ENCODE measurements around the gene C1orf232. TPM values are rescaled to one million over a fixed set of nuclear protein-coding genes. Genes with fewer than 3 reads are reported as not detected.
A peak's percentile ranks its signal among the peaks of the same experiment; 100 is the strongest.

Gene C1orf232
- total and polyA plus RNA-seq, 4 donors: not detected

- H3K27ac ChIP-seq (ENCODE audit: low read depth in 1 of 2, low read length in 1 of 2): peak overlapping the region in 1 of 2 donors; percentile 78
- no peak overlapping the region for H3K9ac ChIP-seq (ENCODE audit: insufficient read depth in 1 of 2, low read length in 2 of 2)
- WGBS, 2 donors: 46 to 54% methylated on average over 8 of the region's 8 CpGs
- no peak overlapping the region for H3K4me3 ChIP-seq
- no peaks in the 10 kb centered on the region for H3K27me3 ChIP-seq (ENCODE audit: control insufficient read depth in 3 of 3, insufficient read depth in 3 of 3, low read length in 2 of 3)
- DNase-seq: peak in 1 of 3 donors; percentile 17
- H3K36me3 ChIP-seq (ENCODE audit: control insufficient read depth in 4 of 4, insufficient read depth in 4 of 4, low read length in 4 of 4): peaks cover 6 to 26% (median 12%) of the 10 kb centered on the region in 4 donors
- peaks cover 0 to 11% (median 0%) of the 10 kb centered on the region in 5 donors for H3K4me1 ChIP-seq (ENCODE audit: control insufficient read depth in 5 of 5, insufficient read depth in 5 of 5, low read length in 5 of 5)
- no peaks in the 10 kb centered on the region for H3K9me3 ChIP-seq (ENCODE audit: control insufficient read depth in 4 of 4, insufficient read depth in 3 of 4, low read length in 3 of 4)
- ATAC-seq (ENCODE audit: insufficient read depth, low FRiP score): no peak
- TF ChIP-seq, protein P1, sequence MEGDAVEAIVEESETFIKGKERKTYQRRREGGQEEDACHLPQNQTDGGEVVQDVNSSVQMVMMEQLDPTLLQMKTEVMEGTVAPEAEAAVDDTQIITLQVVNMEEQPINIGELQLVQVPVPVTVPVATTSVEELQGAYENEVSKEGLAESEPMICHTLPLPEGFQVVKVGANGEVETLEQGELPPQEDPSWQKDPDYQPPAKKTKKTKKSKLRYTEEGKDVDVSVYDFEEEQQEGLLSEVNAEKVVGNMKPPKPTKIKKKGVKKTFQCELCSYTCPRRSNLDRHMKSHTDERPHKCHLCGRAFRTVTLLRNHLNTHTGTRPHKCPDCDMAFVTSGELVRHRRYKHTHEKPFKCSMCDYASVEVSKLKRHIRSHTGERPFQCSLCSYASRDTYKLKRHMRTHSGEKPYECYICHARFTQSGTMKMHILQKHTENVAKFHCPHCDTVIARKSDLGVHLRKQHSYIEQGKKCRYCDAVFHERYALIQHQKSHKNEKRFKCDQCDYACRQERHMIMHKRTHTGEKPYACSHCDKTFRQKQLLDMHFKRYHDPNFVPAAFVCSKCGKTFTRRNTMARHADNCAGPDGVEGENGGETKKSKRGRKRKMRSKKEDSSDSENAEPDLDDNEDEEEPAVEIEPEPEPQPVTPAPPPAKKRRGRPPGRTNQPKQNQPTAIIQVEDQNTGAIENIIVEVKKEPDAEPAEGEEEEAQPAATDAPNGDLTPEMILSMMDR (IDR thresholded peaks at IDR 0.05; ENCODE audit: control extremely low read depth, extremely low read depth): no peak
Observed at GRCh38 chr1:26121854-26122773, 46.6 kb downstream of the C1orf232 start.

- WGBS, 2 donors: 57 to 72% methylated on average over 9 of the region's 9 CpGs
- Histone ChIP-seq H3K4me1 (ENCODE audit: control insufficient read depth in 5 of 5, insufficient read depth in 5 of 5, low read length in 5 of 5) (peaks cover 0 to 8% (median 0%) of the 10 kb centered on the region in 5 donors), H3K27me3 (ENCODE audit: control insufficient read depth in 3 of 3, insufficient read depth in 3 of 3, low read length in 2 of 3) (no peaks in the 10 kb centered on the region), H3K9me3 (ENCODE audit: control insufficient read depth in 4 of 4, insufficient read depth in 3 of 4, low read length in 3 of 4) (no peaks in the 10 kb centered on the region), H3K27ac (ENCODE audit: low read depth in 1 of 2, low read length in 1 of 2) (no peak overlapping the region), H3K9ac (ENCODE audit: insufficient read depth in 1 of 2, low read length in 2 of 2) (no peak overlapping the region), H3K36me3 (ENCODE audit: control insufficient read depth in 4 of 4, insufficient read depth in 4 of 4, low read length in 4 of 4) (peaks cover 7 to 28% (median 12%) of the 10 kb centered on the region in 4 donors), H3K4me3 (no peak overlapping the region)
- no peak for DNase-seq
- TF ChIP-seq, protein P1 (IDR thresholded peaks at IDR 0.05; ENCODE audit: control extremely low read depth, extremely low read depth): no peak
- ATAC-seq (ENCODE audit: insufficient read depth, low FRiP score): no peak
Observed at GRCh38 chr1:26119892-26120608, 48.7 kb downstream of the C1orf232 start.

DNA sequence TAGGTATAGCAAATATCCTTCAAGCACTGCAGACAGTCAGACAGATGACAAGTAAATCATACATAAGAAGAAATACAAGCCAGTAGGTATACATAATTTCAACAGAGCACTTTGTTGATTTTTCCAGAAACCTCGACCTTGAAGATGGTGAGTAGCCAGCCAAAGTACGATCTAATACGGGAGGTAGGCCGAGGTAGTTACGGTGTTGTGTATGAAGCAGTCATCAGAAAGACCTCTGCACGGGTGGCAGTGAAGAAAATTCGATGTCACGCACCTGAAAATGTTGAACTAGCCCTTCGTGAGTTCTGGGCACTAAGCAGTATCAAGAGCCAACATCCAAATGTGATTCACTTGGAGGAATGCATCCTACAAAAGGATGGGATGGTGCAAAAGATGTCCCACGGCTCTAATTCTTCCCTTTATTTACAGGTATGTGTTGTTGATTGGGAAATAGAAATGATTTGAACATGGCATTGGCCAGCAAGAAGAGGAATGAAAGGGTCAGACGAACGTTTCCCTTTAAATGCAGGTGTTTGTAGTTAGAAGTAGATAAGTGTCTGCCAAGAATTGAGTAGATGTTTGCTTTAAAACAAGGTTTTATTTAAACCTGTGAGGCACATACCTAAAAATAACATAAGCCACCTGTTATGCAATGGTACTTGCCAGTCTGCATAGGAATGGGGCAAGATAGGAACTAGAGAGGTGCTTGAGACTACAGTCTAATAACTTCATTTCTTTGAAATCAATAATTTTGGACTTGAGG lies 54.4 kb downstream of the C1orf232 start:
- H3K4me3 ChIP-seq: no peak overlapping the region
- H3K27me3 ChIP-seq (ENCODE audit: control insufficient read depth in 3 of 3, insufficient read depth in 3 of 3, low read length in 2 of 3): no peaks in the 10 kb centered on the region
- H3K4me1 ChIP-seq (ENCODE audit: control insufficient read depth in 5 of 5, insufficient read depth in 5 of 5, low read length in 5 of 5): peaks cover 2 to 17% (median 14%) of the 10 kb centered on the region in 5 donors
- TF ChIP-seq, protein P1 (IDR thresholded peaks at IDR 0.05; ENCODE audit: control extremely low read depth, extremely low read depth): no peak
- H3K27ac ChIP-seq (ENCODE audit: low read depth in 1 of 2, low read length in 1 of 2): peak overlapping the region; percentile 3 to 33
- ATAC-seq (ENCODE audit: insufficient read depth, low FRiP score) (no peak), DNase-seq (peak in 2 of 3 donors; percentile 47 to 74)
- 68 to 83% methylated on average over 12 of the region's 12 CpGs for WGBS, 2 donors
- H3K36me3 ChIP-seq (ENCODE audit: control insufficient read depth in 4 of 4, insufficient read depth in 4 of 4, low read length in 4 of 4): peaks cover 3 to 27% (median 5%) of the 10 kb centered on the region in 4 donors
- peaks cover 0 to 2% (median 0%) of the 10 kb centered on the region in 4 donors for H3K9me3 ChIP-seq (ENCODE audit: control insufficient read depth in 4 of 4, insufficient read depth in 3 of 4, low read length in 3 of 4)
- no peak overlapping the region for H3K9ac ChIP-seq (ENCODE audit: insufficient read depth in 1 of 2, low read length in 2 of 2)

Other genes starting within 250 kb of the C1orf232 start
- gene PAFAH2, start 170.9 kb downstream of the C1orf232 start, total RNA-seq: 10 to 100 TPM; 10.6 to 15.2 TPM
- 1 to 10 TPM; 6.5 to 7.6 TPM for gene PAFAH2, start 170.9 kb downstream of the C1orf232 start, polyA plus RNA-seq
- under 1 TPM; 0.43 to 0.63 TPM for gene EXTL1, start 147.2 kb downstream of the C1orf232 start, total RNA-seq
- under 1 TPM; 0.08 to 0.18 TPM for gene EXTL1, start 147.2 kb downstream of the C1orf232 start, polyA plus RNA-seq
- gene SLC30A2, start 122.8 kb downstream of the C1orf232 start, total RNA-seq: under 1 TPM; 0.40 to 0.51 TPM
- gene SLC30A2, start 122.8 kb downstream of the C1orf232 start, polyA plus RNA-seq: under 1 TPM; 0.02 to 0.08 TPM
- under 1 TPM; 0.25 to 0.31 TPM for gene TRIM63, start 101.3 kb downstream of the C1orf232 start, total RNA-seq
- under 1 TPM; 0.12 to 0.14 TPM for gene TRIM63, start 101.3 kb downstream of the C1orf232 start, polyA plus RNA-seq
- gene PDIK1L, start 57.1 kb downstream of the C1orf232 start, total RNA-seq: 10 to 100 TPM in 1 of 2 donors, 1 to 10 TPM in 1; 9.8 to 15.4 TPM
- gene PDIK1L, start 57.1 kb downstream of the C1orf232 start, polyA plus RNA-seq: 1 to 10 TPM; 2.9 TPM
- gene FAM110D, start 9.9 kb downstream of the C1orf232 start, total RNA-seq: 1 to 10 TPM; 1.1 to 3.2 TPM
- gene FAM110D, start 9.9 kb downstream of the C1orf232 start, polyA plus RNA-seq: 1 to 10 TPM; 3.1 to 3.4 TPM
- 10 to 100 TPM; 19.7 to 32.8 TPM for gene ZNF593, start 945 bp upstream of the C1orf232 start, total RNA-seq
- 100 to 1,000 TPM in 1 of 2 donors, 10 to 100 TPM in 1; 90.4 to 140 TPM for gene ZNF593, start 945 bp upstream of the C1orf232 start, polyA plus RNA-seq
- gene ZNF593OS, start 2.9 kb upstream of the C1orf232 start, total RNA-seq: not detected
- under 1 TPM; 0.29 to 0.65 TPM for gene ZNF593OS, start 2.9 kb upstream of the C1orf232 start, polyA plus RNA-seq
- 10 to 100 TPM; 29.9 to 34.7 TPM for gene CNKSR1, start 8.5 kb upstream of the C1orf232 start, total RNA-seq
- gene CNKSR1, start 8.5 kb upstream of the C1orf232 start, polyA plus RNA-seq: 10 to 100 TPM; 10.8 to 26.7 TPM
- gene CATSPER4, start 21.6 kb upstream of the C1orf232 start, total RNA-seq: not detected
- not detected for gene CATSPER4, start 21.6 kb upstream of the C1orf232 start, polyA plus RNA-seq
- gene CEP85, start 65.2 kb upstream of the C1orf232 start, total RNA-seq: 10 to 100 TPM in 1 of 2 donors, 1 to 10 TPM in 1; 9.1 to 10.8 TPM
- gene CEP85, start 65.2 kb upstream of the C1orf232 start, polyA plus RNA-seq: 1 to 10 TPM; 5.4 to 6.4 TPM
- 100 to 1,000 TPM in 1 of 2 donors, 10 to 100 TPM in 1; 17.2 to 317 TPM for gene SH3BGRL3, start 111.1 kb upstream of the C1orf232 start, total RNA-seq
- gene SH3BGRL3, start 111.1 kb upstream of the C1orf232 start, polyA plus RNA-seq: 100 to 1,000 TPM; 349 to 437 TPM
- gene UBXN11, start 137.7 kb upstream of the C1orf232 start, total RNA-seq: 10 to 100 TPM; 20.1 to 82.1 TPM
- gene UBXN11, start 137.7 kb upstream of the C1orf232 start, polyA plus RNA-seq: 10 to 100 TPM; 43.2 to 66.6 TPM
- 100 to 1,000 TPM in 1 of 2 donors, 1 to 10 TPM in 1; 6.8 to 238 TPM for gene CD52, start 149.0 kb upstream of the C1orf232 start, total RNA-seq
- 100 to 1,000 TPM; 402 to 600 TPM for gene CD52, start 149.0 kb upstream of the C1orf232 start, polyA plus RNA-seq
- 1 to 10 TPM in 1 of 2 donors, under 1 TPM in 1; 0.37 to 3.8 TPM for gene CRYBG2, start 185.2 kb upstream of the C1orf232 start, total RNA-seq
- 1 to 10 TPM; 1.5 to 7.7 TPM for gene CRYBG2, start 185.2 kb upstream of the C1orf232 start, polyA plus RNA-seq
- under 1 TPM in 1 of 2 donors, not detected in 1; 0.40 TPM for gene ZNF683, start 203.8 kb upstream of the C1orf232 start, total RNA-seq
- under 1 TPM; 0.17 to 0.55 TPM for gene ZNF683, start 203.8 kb upstream of the C1orf232 start, polyA plus RNA-seq
- under 1 TPM in 1 of 2 donors, not detected in 1; 0.80 TPM for gene LIN28A, start 241.9 kb upstream of the C1orf232 start, total RNA-seq
- not detected for gene LIN28A, start 241.9 kb upstream of the C1orf232 start, polyA plus RNA-seq